GM19328 (cell line): ENCODE measurements around the gene PIH1D2.
"Not testable (repeated sequence)": the region's sequence is repeated elsewhere in the genome, so short reads cannot be mapped to it uniquely, and the experiment has no call there.

Source experiments
- ATAC-seq: cut with Tn5 transposase; IDR thresholded peaks from one replicate; pipeline ENCODE4 v1.9.1; 2021; ENCODE audit warnings: mild to moderate bottlenecking, moderate library complexity; ENCODE audit not compliant: unreplicated experiment

Gene PIH1D2

GRCh38 chr11:112057170-112057569, 16.6 kb downstream of the PIH1D2 start:
- no peak for ATAC-seq

- no peak for ATAC-seq
Observed at GRCh38 chr11:112051768-112052167, 22.0 kb downstream of the PIH1D2 start.

DNA sequence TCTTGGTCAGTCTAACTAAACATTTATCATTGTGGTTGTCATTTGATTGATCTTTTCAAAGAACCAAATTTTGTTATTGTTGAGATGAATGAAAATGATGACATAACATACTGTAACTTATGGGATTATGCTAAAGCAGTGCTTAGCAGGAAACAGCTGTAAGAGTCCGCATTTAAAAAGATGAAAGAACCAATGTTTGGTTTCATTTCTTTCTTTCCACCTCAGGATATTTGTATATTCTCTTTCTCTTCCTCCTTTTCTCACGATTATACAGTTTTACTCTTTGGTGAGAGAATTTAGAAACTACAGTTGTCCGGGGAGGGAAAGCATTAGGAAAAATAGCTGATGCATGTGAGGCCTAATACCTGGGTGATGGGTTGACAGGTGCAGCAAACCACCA, 23.1 kb downstream of the PIH1D2 start:
- ATAC-seq = no peak

DNA sequence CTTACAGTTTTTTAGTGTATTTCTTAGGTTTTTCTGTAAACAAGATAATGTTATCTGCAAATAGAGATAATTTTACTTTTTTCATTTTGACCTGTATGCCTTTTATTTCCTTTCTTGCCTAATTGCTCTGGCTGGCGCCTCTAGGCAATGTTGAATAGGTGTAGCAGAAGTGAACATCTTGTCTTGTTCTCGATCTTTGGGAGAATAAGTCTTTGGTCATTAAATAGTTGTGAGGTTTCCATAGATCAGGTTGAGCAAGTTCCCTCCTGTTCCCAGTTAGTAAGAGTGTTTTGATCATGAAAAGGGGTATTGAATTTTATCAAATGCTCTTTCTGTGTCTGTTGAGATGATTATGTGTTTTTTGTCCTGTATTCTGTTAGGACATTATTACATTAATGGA, 24.0 kb downstream of the PIH1D2 start:
- ATAC-seq = no peak

- ATAC-seq = not testable (repeated sequence)
Observed at GRCh38 chr11:112048256-112048655, 25.6 kb downstream of the PIH1D2 start.

DNA sequence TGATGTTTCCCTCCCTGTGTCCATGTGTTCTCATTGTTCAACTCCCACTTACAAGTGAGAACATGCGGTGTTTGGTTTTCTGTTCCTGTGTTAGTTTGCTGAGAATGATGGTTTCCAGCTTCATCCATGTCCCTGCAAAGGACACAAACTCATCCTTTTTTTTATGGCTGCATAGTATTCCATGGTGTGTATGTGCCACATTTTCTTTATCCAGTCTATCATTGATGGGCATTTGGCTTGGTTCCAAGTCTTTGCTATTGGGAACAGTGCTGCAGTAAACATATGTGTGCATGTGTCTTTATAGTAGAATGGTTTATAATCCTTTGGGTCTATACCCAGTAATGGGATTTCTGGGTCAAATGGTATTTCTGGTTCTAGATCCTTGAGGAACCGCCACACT, 27.2 kb downstream of the PIH1D2 start:
- ATAC-seq = not testable (repeated sequence)

- ATAC-seq = no peak
Observed at GRCh38 chr11:112044961-112045360, 28.9 kb downstream of the PIH1D2 start.

DNA sequence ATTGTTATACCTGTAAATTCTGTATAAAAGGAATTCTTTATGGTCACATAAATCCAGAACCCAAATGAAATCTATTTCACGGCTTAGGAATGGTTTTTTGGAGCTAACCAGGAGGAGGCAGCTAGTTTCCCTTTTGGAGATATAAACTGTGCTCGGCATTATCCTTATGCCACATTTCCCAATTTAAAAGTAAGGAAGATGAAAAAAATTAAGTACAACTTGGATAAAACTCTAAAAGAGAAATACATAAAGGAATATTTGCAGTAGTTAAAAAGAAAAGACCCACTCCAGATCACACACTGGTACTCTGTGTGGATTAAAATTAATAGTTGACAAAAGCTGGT, 30.9 kb downstream of the PIH1D2 start:
- no peak for ATAC-seq

DNA sequence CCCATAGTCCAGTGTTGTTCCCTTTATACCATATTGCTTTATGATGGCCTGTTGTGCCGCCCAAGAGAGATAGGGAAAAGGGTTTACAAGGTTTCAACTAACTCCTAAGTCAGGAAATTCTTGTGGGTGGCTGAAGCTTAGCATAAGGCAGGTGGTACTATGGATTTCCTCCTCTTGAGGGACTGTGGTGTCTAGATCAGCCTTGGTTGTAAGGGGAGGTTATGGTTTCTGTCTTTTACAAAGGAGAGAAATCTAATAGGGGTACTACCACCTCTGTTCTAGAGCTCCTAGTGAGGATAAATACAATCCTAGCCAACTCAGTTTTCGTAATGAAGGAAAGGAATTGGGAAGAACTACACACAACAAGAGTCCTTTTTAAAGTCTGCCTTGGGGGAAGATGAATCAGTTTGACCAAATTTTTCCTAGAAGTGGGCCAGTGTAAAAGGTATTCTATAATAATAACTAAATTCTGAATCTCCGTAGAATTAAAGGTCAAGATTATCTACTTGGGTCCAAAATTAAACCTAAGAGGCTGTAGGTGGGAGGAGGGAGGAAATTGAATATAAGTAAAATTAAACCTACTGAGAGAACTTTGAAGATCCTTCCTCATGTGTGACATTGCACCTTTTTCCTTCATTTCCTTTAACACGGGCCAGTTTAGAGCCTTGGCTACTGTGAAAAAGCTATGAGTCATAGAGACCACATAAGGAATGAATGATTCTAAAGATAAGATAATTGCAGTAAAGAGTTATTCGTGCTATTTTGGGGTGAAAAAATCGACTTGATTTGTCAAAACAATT, 31.5 kb downstream of the PIH1D2 start:
- no peak for ATAC-seq

DNA sequence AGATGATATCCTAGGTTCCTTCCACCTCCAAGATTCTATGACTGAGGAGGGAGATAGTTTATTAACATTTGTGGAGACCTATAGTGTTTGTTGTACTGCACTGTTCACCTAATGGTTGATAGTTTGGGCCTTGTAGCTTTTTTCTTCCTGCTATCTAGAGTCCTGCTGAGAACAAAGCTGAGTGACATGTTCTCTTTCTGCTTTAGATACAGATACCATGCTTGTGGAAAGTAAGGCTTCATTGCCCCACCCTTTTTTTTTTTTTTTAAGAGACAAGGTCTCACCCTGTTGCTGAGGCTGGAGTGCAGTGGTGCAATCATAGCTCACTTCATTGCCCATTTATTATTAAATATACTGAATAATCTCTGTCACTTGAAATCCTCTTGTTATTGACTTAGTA, 36.3 kb downstream of the PIH1D2 start:
- ATAC-seq = no peak

DNA sequence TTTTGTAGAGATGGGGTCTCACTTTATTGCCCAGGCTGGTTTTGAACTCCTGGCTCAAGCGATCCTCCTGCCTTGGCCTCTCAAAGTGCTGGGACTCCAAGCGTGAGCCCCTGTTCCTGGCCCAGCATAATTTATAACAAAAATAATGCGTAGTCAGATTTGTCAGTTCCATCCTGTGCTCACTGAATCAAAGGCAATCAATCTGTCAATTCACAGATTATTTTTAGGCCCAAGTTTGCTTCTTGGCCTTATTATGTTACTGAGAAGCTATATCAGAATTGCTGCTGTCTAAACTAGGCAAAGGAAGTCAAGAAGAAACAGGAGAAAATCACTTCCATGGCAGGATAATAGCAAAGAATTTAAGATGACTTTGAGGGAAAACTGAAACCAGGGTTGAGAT, 39.9 kb downstream of the PIH1D2 start:
- no peak for ATAC-seq

GRCh38 chr11:112029460-112029859, 44.4 kb downstream of the PIH1D2 start:
- no peak for ATAC-seq

DNA sequence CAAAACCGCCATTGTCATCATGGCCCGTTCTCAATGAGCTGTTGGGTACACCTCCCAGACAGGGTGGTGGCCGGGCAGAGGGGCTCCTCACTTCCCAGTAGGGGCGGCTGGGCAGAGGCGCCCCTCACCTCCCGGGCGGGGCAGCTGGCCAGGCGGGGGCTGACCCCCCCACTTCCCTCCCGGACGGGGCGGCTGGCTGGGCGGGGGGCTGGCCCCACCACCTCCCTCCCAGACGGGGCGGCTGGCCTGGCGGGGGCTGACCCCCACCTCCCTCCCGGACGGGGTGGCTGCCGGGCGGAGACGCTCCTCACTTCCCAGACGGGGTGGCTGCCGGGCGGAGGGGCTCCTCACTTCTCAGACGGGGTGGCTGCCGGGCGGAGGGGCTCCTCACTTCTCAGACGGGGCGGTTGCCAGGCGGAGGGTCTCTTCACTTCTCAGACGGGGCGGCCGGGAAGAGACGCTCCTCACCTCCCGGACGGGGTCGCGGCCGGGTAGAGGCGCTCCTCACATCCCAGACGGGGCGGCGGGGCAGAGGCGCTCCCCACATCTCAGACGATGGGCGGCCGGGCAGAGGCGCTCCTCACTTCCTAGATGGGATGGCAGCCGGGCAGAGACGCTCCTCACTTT, 46.9 kb downstream of the PIH1D2 start:
- ATAC-seq = not testable (repeated sequence)

- ATAC-seq = no peak
Observed at GRCh38 chr11:112025707-112026106, 48.1 kb downstream of the PIH1D2 start.

- peak; percentile 72 for ATAC-seq
Observed at GRCh38 chr11:112024773-112025678, 48.8 kb downstream of the PIH1D2 start, which contains the start of gene DLAT. TSS of gene DLAT (plus strand) at chr11:112025408. CDS start at chr11:112025473, 65 bp downstream.

DNA sequence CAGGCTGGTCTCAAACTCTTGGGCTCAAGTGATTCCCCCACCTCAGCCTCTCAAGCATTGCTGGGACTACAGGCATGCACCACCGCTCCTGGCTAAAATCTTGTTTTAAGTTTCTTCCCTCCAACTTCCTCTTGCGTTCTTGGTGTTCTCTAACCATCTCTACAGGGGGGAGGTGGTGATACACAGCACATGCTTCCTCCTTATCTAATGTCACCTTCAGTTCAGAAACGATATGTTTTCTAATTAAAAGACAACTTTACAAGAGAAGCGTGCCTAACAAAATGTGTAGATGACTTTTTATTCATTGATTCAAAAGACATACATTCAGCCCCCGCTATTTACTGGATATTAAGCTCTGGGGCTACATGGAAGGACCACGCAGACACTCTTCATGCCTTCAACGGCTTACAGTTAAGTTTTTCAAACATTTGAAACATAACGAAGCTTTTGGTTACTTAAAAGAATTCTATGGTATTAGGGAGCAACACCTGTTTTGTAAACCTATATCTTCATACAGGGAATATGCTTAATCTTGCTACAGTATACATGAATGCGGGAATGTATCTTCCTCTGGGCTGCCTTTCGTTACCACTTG, 49.5 kb downstream of the PIH1D2 start:
- ATAC-seq = no peak

- no peak for ATAC-seq
Observed at GRCh38 chr11:112023104-112023503, 50.7 kb downstream of the PIH1D2 start.

GRCh38 chr11:112019066-112019465, 54.8 kb downstream of the PIH1D2 start:
- ATAC-seq = no peak
